Kidney epithelial cell (primary cell): ENCODE measurements around the gene GPC1. TPM values are rescaled to one million over a fixed set of nuclear protein-coding genes. Genes with fewer than 3 reads are reported as not detected.

Source experiments
- DNase-seq: peaks from one replicate; pipeline ENCODE4 v3.0.0-alpha.2; 2010; ENCODE audit warnings: low read depth
- H3K27me3 ChIP-seq: 2 replicates; pipeline ENCODE4 v1.6.0; 2011; ENCODE audit warnings: low read length; ENCODE audit not compliant: control insufficient read depth, insufficient read depth
- H3K36me3 ChIP-seq: 2 replicates; pipeline ENCODE4 v1.5.1; 2011; ENCODE audit warnings: low read length; ENCODE audit not compliant: control insufficient read depth, insufficient read depth
- H3K4me3 ChIP-seq: 2 replicates; pipeline ENCODE4 v1.5.1; 2011; ENCODE audit warnings: low read depth, mild to moderate bottlenecking, control low read depth, low read length
- CTCF ChIP-seq: IDR thresholded peaks from 2 replicates; pipeline ENCODE4 v1.5.1; 2011; ENCODE audit warnings: mild to moderate bottlenecking, moderate library complexity, low read length, control low read depth, inconsistent platforms; ENCODE audit not compliant: insufficient read depth, poor library complexity, severe bottlenecking
- total RNA-seq: library from RNA; depleted of rRNA; stranded (reverse); fragments of >200 nt; gene quantifications from 2 replicates; pipeline ENCODE4 v1.2.3, GENCODE V29; 2015

GPC1 gene
- total RNA-seq, 1 donor from 2014 or later = 75.2 TPM

GRCh38 chr2:240455272-240455646 lies 19.8 kb downstream of the GPC1 start:
- TF ChIP-seq CTCF = no peak
- no peak overlapping the region for H3K4me3 ChIP-seq

GRCh38 chr2:240455647-240456446 lies 20.4 kb downstream of the GPC1 start:
- Histone ChIP-seq H3K36me3 (no peaks in the 10 kb centered on the region), H3K4me3 (no peak overlapping the region), H3K27me3 (peaks cover 37% of the 10 kb centered on the region)
- DNase-seq = no peak
- TF ChIP-seq CTCF = no peak

More at GRCh38 chr2:240455272-240455646, 19.8 kb downstream of the GPC1 start:
- H3K27me3 ChIP-seq = peaks cover 37% of the 10 kb centered on the region
- no peak for DNase-seq
- H3K36me3 ChIP-seq = no peaks in the 10 kb centered on the region

GRCh38 chr2:240456447-240457222 lies 21.2 kb downstream of the GPC1 start:
- no peaks in the 10 kb centered on the region for H3K36me3 ChIP-seq
- H3K4me3 ChIP-seq = no peak overlapping the region
- no peak for DNase-seq
- no peak for TF ChIP-seq CTCF
- H3K27me3 ChIP-seq = peaks cover 35% of the 10 kb centered on the region

GRCh38 chr2:240457223-240458043 lies 22.0 kb downstream of the GPC1 start:
- DNase-seq = no peak
- TF ChIP-seq CTCF = no peak
- H3K4me3 ChIP-seq = no peak overlapping the region
- H3K27me3 ChIP-seq = peaks cover 28% of the 10 kb centered on the region
- no peaks in the 10 kb centered on the region for H3K36me3 ChIP-seq

- H3K27me3 ChIP-seq = peaks cover 26% of the 10 kb centered on the region
- no peaks in the 10 kb centered on the region for H3K36me3 ChIP-seq
- no peak for DNase-seq
- no peak for TF ChIP-seq CTCF
- no peak overlapping the region for H3K4me3 ChIP-seq
These were observed 22.8 kb downstream of the GPC1 start for GRCh38 chr2:240458044-240458899.
